HG03460 (cell line): Measurements from ENCODE around the gene TBC1D32.
"Not testable (repeated sequence)": the region's sequence is repeated elsewhere in the genome, so short reads cannot be mapped to it uniquely, and the experiment has no call there.

ENCODE experiments used
- ATAC-seq: cut with Tn5 transposase; IDR thresholded peaks from one replicate; pipeline ENCODE4 v1.9.1; 2021; ENCODE audit not compliant: unreplicated experiment

The TBC1D32 gene, protein sequence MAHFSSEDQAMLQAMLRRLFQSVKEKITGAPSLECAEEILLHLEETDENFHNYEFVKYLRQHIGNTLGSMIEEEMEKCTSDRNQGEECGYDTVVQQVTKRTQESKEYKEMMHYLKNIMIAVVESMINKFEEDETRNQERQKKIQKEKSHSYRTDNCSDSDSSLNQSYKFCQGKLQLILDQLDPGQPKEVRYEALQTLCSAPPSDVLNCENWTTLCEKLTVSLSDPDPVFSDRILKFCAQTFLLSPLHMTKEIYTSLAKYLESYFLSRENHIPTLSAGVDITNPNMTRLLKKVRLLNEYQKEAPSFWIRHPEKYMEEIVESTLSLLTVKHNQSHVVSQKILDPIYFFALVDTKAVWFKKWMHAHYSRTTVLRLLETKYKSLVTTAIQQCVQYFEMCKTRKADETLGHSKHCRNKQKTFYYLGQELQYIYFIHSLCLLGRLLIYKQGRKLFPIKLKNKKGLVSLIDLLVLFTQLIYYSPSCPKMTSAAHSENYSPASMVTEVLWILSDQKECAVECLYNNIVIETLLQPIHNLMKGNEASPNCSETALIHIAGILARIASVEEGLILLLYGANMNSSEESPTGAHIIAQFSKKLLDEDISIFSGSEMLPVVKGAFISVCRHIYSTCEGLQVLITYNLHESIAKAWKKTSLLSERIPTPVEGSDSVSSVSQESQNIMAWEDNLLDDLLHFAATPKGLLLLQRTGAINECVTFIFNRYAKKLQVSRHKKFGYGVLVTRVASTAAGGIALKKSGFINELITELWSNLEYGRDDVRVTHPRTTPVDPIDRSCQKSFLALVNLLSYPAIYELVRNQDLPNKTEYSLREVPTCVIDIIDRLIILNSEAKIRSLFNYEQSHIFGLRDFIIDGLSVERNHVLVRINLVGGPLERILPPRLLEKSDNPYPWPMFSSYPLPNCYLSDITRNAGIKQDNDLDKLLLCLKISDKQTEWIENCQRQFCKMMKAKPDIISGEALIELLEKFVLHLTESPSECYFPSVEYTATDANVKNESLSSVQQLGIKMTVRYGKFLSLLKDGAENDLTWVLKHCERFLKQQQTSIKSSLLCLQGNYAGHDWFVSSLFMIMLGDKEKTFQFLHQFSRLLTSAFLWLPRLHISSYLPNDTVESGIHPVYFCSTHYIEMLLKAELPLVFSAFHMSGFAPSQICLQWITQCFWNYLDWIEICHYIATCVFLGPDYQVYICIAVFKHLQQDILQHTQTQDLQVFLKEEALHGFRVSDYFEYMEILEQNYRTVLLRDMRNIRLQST

DNA sequence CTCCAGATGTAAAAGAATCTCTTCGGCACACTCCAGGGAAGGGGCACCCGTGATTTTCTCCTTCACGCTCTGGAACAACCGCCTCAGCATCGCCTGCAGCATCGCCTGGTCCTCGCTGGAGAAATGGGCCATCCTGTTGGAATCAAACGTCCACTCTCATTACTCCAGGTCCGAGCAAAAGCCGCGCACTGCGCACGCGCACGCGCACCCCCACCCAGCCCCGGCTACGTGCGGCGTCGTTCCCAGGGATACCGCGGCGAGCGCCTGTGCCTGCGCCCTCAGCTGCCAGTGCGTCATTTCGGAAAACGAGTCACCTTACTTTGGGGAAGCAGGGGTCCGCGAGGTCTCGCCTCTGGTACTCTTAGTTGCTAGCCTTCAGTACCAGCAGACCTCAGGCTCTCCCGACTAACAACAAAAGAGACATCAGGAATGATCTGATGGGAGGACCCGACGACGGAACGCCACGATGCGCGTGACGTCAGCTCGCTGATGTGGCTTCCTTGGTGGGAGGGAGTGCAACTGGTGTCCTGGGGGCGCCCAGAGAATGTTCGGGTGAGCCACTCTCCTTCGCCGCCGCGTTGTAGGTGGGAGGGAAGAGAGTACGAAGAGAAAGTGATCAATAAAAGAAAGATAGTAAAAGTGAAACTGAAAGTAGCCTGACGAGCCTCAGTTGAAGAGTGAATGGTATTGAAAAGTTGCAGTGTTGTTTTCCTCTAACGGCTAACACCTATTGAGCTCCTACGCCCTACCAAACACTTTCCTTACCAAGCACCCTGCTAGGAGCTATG is at the start of gene TBC1D32:
TSS of gene TBC1D32 (minus strand) at position 182 of the 788 bp plus-strand sequence. CDS start at position 132, 50 bp downstream.
- peak; percentile 93 for ATAC-seq

- no peak for ATAC-seq
Measured at GRCh38 chr6:121383478-121383877, 49.2 kb upstream of the TBC1D32 start.

- no peak for ATAC-seq
Measured at GRCh38 chr6:121382467-121383121, 48.3 kb upstream of the TBC1D32 start.

DNA sequence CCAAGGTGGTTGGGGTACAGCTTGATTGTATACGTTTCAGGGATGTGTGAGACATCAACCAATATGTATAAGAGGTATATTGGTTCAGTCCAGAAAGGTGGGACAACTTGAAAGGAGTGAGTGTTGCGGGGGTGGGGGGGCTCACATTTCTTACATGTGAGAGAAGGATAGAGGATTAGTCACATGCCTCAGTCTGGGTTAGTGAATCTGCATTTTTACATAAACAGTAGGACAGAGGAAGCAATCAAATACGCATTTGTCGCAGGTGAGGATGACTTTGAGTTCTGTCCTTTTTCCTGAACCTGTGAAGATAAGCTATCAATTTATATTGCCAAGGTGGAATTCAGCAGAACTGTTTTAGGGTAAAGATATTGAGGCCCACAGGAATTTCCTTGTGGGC is 42.1 kb upstream of the TBC1D32 start:
- ATAC-seq = no peak

DNA sequence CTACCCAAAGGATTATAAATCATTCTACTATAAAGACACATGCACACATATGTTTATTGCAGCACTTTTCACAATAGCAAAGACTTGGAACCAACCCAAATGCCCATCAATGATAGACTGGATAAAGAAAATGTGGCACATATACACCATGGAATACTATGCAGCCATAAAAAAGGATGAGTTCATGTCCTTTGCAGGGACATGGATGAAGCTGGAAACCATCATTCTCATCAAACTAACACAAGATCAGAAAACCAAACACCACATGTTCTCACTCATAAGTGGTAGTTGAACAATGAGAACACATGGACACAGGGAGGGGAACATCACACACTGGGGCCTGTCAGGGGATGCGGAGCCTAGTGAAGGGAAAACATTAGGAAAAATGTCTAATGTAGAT is 39.9 kb upstream of the TBC1D32 start:
- not testable (repeated sequence) for ATAC-seq

GRCh38 chr6:121365536-121366521 is 31.5 kb upstream of the TBC1D32 start:
- ATAC-seq = no peak

- ATAC-seq = no peak
Measured at GRCh38 chr6:121356575-121356974, 22.3 kb upstream of the TBC1D32 start.

DNA sequence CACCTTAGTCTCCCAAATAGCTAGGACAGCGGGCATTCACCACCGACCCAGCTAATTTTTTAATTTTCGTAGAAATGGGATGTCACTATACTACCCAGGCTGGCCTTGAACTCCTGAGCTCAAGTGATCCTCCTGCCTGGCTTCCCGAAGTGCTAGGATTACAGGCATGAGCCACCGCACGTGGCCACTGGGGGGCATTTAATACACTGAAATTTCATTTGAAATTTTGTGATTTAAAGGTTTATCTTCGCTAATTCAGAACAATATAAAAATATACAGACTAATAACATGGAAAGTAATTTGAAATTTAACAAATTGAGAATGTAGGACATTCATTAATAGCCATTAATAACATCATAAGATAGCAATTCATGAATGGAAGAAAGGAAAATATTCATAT is 20.5 kb upstream of the TBC1D32 start:
- ATAC-seq = no peak

GRCh38 chr6:121352941-121353340 is 18.7 kb upstream of the TBC1D32 start:
- no peak for ATAC-seq

GRCh38 chr6:121351916-121352315 is 17.6 kb upstream of the TBC1D32 start:
- ATAC-seq = no peak

DNA sequence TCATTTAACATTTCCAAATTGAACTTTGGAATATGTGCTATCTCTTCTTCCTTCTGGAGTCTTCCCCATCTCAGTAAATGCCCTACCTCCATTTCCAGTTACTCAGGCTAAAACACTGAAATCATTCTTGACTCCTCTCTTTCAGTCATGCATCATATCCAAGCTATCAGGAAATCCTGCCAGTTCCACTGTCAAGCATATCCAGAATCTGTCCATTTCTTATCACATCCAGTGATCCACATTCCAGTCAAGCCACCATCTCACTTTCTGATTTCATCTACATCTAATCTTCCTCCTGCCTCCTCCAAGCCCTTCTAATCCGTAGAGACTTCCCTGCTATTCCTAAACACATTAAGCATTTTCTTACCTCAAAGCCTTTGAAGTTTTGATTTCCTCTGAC is 15.3 kb upstream of the TBC1D32 start:
- ATAC-seq = no peak

DNA sequence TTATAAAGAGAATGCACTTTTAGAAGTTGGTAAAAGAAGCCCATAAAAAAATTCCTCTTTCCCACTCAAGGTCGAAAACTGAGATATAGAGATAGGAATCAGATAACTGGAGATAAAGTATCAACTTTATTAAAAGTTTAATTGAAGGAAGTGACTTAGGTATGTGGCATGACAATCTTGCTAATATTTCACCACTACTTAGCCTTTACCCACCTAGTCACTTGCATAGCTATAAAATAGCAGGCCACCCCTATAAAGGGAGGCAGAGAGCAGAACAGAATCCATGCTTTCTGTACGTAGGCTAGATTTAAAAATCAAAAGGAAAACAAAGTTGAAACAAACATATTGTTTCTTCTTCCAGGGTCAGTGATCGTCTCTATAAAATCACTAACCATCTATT is 13.2 kb upstream of the TBC1D32 start:
- ATAC-seq = no peak

GRCh38 chr6:121344539-121344938 is 10.3 kb upstream of the TBC1D32 start:
- ATAC-seq = no peak

DNA sequence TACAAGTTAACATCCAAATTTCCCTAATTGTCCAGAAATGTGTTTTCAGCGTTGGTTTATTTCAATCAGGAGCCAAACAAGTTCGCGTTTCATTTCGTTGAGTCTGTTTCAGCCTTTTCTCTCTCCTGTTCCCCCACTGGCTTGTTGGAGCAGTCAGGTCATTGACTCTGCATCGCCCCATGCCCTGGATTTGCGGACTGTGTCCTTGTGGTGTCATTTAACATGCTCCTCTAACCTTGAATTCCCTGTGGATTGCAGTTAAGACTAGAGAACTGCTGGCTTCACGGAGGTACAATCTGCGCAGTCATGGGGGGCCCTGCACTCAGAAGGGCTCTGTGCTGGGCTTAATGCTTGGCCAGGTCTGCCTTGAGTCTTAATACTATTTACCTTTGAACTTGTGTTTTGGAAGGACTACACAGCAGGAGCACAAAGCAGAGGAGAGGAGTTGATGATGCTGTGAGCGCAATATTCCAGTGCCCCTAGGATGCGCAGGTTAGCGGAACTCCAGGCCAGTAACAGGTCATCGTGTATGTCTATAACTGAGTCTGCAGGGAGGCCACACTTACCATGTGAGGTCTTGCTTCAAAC is 5.5 kb upstream of the TBC1D32 start:
- no peak for ATAC-seq

DNA sequence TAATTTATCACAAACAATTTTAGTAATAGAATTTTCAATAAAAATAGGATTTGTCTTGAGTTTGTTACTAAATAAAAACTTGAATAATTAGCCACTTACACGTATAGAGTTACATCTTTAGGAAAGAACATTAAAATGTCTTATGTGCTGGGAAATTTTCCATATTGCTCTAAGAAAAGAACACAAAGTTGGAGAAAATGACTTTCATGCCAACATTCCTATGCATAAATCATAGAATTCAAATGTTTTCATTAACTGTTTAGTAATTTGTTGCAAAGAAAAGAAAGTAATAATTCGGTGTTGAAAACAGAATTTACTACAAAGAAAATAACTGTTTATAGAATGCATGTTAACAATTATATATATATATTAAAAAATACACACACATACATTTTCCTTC is 4.7 kb upstream of the TBC1D32 start:
- no peak for ATAC-seq

DNA sequence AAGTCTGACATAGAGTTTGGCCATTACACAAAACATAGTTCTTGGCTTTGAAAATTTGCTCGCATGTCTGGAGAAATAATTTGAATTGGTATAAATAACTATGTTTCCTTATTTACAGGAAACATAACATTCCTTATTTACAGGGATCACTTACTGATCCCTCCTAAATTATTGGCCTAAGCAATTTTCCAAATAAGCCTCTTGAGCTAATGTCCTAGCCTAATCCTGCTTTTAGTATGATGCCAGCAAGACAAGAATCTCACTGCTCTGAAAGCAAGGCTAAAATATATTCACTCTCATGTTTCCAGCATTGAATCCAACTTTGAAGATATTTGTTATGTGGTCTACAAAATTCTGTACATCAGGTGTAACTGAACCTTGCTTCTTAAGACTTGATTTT is 4.1 kb upstream of the TBC1D32 start:
- ATAC-seq = no peak

GRCh38 chr6:121335087-121336008 is 1.1 kb upstream of the TBC1D32 start:
- no peak for ATAC-seq
